Endothelial cell of umbilical vein (primary cell): ENCODE data around the gene PSMG2. TPM values are rescaled to one million over a fixed set of nuclear protein-coding genes. Genes with fewer than 3 reads are reported as not detected.

Experiments
- polyA plus RNA-seq, 4 experiments: library from polyadenylated mRNA; depleted of rRNA in 3 of 4; stranded (reverse) in 3 of 4; unstranded in 1 of 4; fragments of >200 nt; gene quantifications; 2 replicates each; pipeline versions ENCODE4 v1.2.1 to v1.2.3, GENCODE V29; 2011 to 2012; ENCODE audit warnings: missing spikeins in 1 of 4
- small RNA-seq: library from RNA; depleted of rRNA; stranded (forward); fragments of <200 nt; gene quantifications from one replicate; pipeline ENCODE3, GENCODE V24; 2012; ENCODE audit warnings: low replicate concordance, low read depth; ENCODE audit not compliant: insufficient read depth, insufficient read length
- total RNA-seq: library from RNA; stranded (reverse); gene quantifications from 2 replicates; pipeline ENCODE4 v1.2.3, GENCODE V29; 2021

PSMG2 gene
- total and polyA plus RNA-seq, 2 donors (not counting 3 experiments of a cell fraction or from before 2014, with no cell fraction given) = 42.0 to 71.0 TPM

Small RNA genes lying within 50 kb of the gene (small RNA-seq; reads per million reads assigned to genes)
- gene RF00019 = not detected

Other genes with a start within 250 kb of the PSMG2 start
- 44.0 and 44.8 TPM in 2 replicates for gene SPIRE1, start 44.9 kb upstream of the PSMG2 start, total RNA-seq
- gene SPIRE1, start 44.9 kb upstream of the PSMG2 start, polyA plus RNA-seq = 10.2 and 13.1 TPM in 2 replicates
- 8.6 and 8.8 TPM in 2 replicates for gene CEP76, start 319 bp upstream of the PSMG2 start, total RNA-seq
- 4.7 and 5.8 TPM in 2 replicates for gene CEP76, start 319 bp upstream of the PSMG2 start, polyA plus RNA-seq
- 20.9 and 21.7 TPM in 2 replicates for gene PTPN2, start 181.2 kb downstream of the PSMG2 start, total RNA-seq
- 4.9 and 8.2 TPM in 2 replicates for gene PTPN2, start 181.2 kb downstream of the PSMG2 start, polyA plus RNA-seq
- 42.8 and 45.9 TPM in 2 replicates for gene SEH1L, start 245.0 kb downstream of the PSMG2 start, total RNA-seq
- gene SEH1L, start 245.0 kb downstream of the PSMG2 start, polyA plus RNA-seq = 17.5 and 19.8 TPM in 2 replicates